ENCODE results near the gene BCLAF1. TPM values are rescaled to one million over a fixed set of nuclear protein-coding genes. Genes with fewer than 3 reads are reported as not detected.

The BCLAF1 gene
- total RNA-seq, 1 experiment from 2014 or later: 159 TPM

GRCh38 chr6:136289327-136289578, 393 bp downstream of the BCLAF1 start:
- intact Hi-C loops (cut with micrococcal nuclease): loop anchor here (1.0 to 10.0 kb wide), 3 partner anchors 39 to 794 kb away; partner anchors contain the start of genes AHI1, MAP7 and MTFR2
- peaks cover 9 to 26% of the 10 kb centered on the region in 2 experiments for H3K4me1 ChIP-seq (ENCODE audit: control insufficient read depth in 1 of 2, insufficient read depth in 2 of 2, low read length in 2 of 2)
- H3K27me3 ChIP-seq (ENCODE audit: insufficient read depth, low read length): no peaks in the 10 kb centered on the region
- H3K9ac ChIP-seq (ENCODE audit: low read length): peak overlapping the region; percentile 98
- peaks cover 0 to 9% of the 10 kb centered on the region in 2 experiments; a peak in 1 of 4 replicates for H3K36me3 ChIP-seq (ENCODE audit: control insufficient read depth in 1 of 2, insufficient read depth in 2 of 2, low read length in 2 of 2)
- peak overlapping the region; percentile 82 for H3K4me2 ChIP-seq (ENCODE audit: low read length)
- CTCF ChIA-PET: interaction anchor here (1.0 to 1.2 kb wide), 2 partner anchors 29 to 380 kb away, joined by 3 read pairs; no protein-coding TSS in a partner anchor
- H3K9me2 ChIP-seq (ENCODE audit: insufficient read depth): no peaks in the 10 kb centered on the region
- RAD21 ChIA-PET (ENCODE audit: low non-redundant PET in 1 of 2, low total read pairs in 2 of 2, uncharacterized antibody in 2 of 2, unreplicated experiment in 2 of 2): no interaction called here
- H3K27ac ChIP-seq (ENCODE audit: low read depth, low read length): peak overlapping the region; percentile 98
- BruUV-seq (replicated peaks): TSS peak; percentile 64
- no peaks in the 10 kb centered on the region for H3K9me3 ChIP-seq (ENCODE audit: control insufficient read depth in 1 of 2, insufficient read depth in 1 of 2, low read depth in 1 of 2, low read length in 2 of 2)
- peaks cover 40% of the 10 kb centered on the region for H4K20me1 ChIP-seq (ENCODE audit: insufficient read depth)
- peak; percentile 76 for DNase-seq (ENCODE audit: low read depth, low spot score)
- TF ChIP-seq YY1 (IDR thresholded peaks at IDR 0.05; ENCODE audit: extremely low read depth, insufficient replicate concordance, low read depth, low read length) (peak; percentile 84), MAX (IDR thresholded peaks at IDR 0.05) (peak; percentile 36), ZNF274 (IDR thresholded peaks at IDR 0.05; ENCODE audit: low read depth, low read length) (no peak)
- H3K79me2 ChIP-seq (ENCODE audit: insufficient read depth, low read length): peaks cover 54% of the 10 kb centered on the region
- peak; percentile 75 for ATAC-seq
- POLR2A ChIA-PET: interaction anchor here (0.7 to 3.3 kb wide), 15 partner anchors 7 to 503 kb away, joined by 3 to 31 read pairs (median 4); partner anchors contain the start of genes MAP3K5, MAP7 and MTFR2
- no peak overlapping the region for H2AFZ ChIP-seq (ENCODE audit: low read depth, low read length, poor library complexity, severe bottlenecking)
- peak overlapping the region; percentile 81 to 99 for H3K4me3 ChIP-seq (replicated peaks in 1 of 2; ENCODE audit: low read depth in 1 of 2, low read length in 2 of 2)

- peak overlapping the region; percentile 98 for H3K27ac ChIP-seq (ENCODE audit: low read depth, low read length)
- DNase-seq (ENCODE audit: low read depth, low spot score) (peak; percentile 34), ATAC-seq (peak; percentile 27)
- H3K4me2 ChIP-seq (ENCODE audit: low read length): peak overlapping the region; percentile 82
- H3K9ac ChIP-seq (ENCODE audit: low read length): peak overlapping the region; percentile 98
- peaks cover 43% of the 10 kb centered on the region for H4K20me1 ChIP-seq (ENCODE audit: insufficient read depth)
- no peaks in the 10 kb centered on the region for H3K9me2 ChIP-seq (ENCODE audit: insufficient read depth)
- intact Hi-C loops (cut with micrococcal nuclease): loop anchor here (1.0 to 10.0 kb wide), 3 partner anchors 38 to 794 kb away; partner anchors contain the start of genes AHI1, MAP7 and MTFR2
- no TSS peak for BruUV-seq (replicated peaks)
- H3K79me2 ChIP-seq (ENCODE audit: insufficient read depth, low read length): peaks cover 58% of the 10 kb centered on the region
- H3K4me3 ChIP-seq (replicated peaks in 1 of 2; ENCODE audit: low read depth in 1 of 2, low read length in 2 of 2): peak overlapping the region; percentile 81 to 99
- ChIA-PET RAD21 (ENCODE audit: low non-redundant PET in 1 of 2, low total read pairs in 2 of 2, uncharacterized antibody in 2 of 2, unreplicated experiment in 2 of 2) (no interaction called here), CTCF (interaction anchor here (1.0 to 1.2 kb wide), 2 partner anchors 29 to 379 kb away, joined by 3 read pairs; no protein-coding TSS in a partner anchor), POLR2A (interaction anchor here (0.8 to 3.3 kb wide), 10 partner anchors 10 to 504 kb away, joined by 3 to 31 read pairs (median 4); partner anchors contain the start of genes MAP3K5 and MTFR2)
- H3K9me3 ChIP-seq (ENCODE audit: control insufficient read depth in 1 of 2, insufficient read depth in 1 of 2, low read depth in 1 of 2, low read length in 2 of 2): no peaks in the 10 kb centered on the region
- peaks cover 0 to 9% of the 10 kb centered on the region in 2 experiments; a peak in 1 of 4 replicates for H3K36me3 ChIP-seq (ENCODE audit: control insufficient read depth in 1 of 2, insufficient read depth in 2 of 2, low read length in 2 of 2)
- no peaks in the 10 kb centered on the region for H3K27me3 ChIP-seq (ENCODE audit: insufficient read depth, low read length)
- TF ChIP-seq YY1 (IDR thresholded peaks at IDR 0.05; ENCODE audit: extremely low read depth, insufficient replicate concordance, low read depth, low read length) (no peak), JUND (IDR thresholded peaks at IDR 0.05) (no peak), CTCF (IDR thresholded peaks at IDR 0.05 in 2 of 3, conservative IDR thresholded peaks at IDR 0.05 in 1 of 3; ENCODE audit: borderline replicate concordance in 1 of 3, insufficient read depth in 1 of 3, low read depth in 2 of 3, low read length in 2 of 3) (0 out of 6 replicates have a peak, but pooled peaks of 2 of the 3 experiments have one; percentile 23 to 28), TCF7L2 (IDR thresholded peaks at IDR 0.05; ENCODE audit: borderline replicate concordance, extremely low read depth, insufficient read depth, insufficient read length) (no peak), REST (IDR thresholded peaks at IDR 0.05; ENCODE audit: low read depth) (no peak), RAD21 (IDR thresholded peaks at IDR 0.05; ENCODE audit: low read depth) (no peak), POLR2A (IDR thresholded peaks at IDR 0.05; ENCODE audit: borderline replicate concordance, extremely low read depth, insufficient read depth, insufficient read length) (no peak), ZNF274 (IDR thresholded peaks at IDR 0.05; ENCODE audit: low read depth, low read length) (no peak)
- no peak overlapping the region for H2AFZ ChIP-seq (ENCODE audit: low read depth, low read length, poor library complexity, severe bottlenecking)
- H3K4me1 ChIP-seq (ENCODE audit: control insufficient read depth in 1 of 2, insufficient read depth in 2 of 2, low read length in 2 of 2): peaks cover 9 to 26% of the 10 kb centered on the region in 2 experiments
These were observed 900 bp downstream of the BCLAF1 start for GRCh38 chr6:136288566-136289326.

All from HCT116 (cell line).